B cell (primary cell): ENCODE results near the gene CCDC171.

Source experiments
- EZH2 ChIP-seq: IDR thresholded peaks from 2 replicates; pipeline ENCODE4 v1.6.1; 2012; ENCODE audit warnings: borderline replicate concordance, low read depth, mild to moderate bottlenecking, moderate library complexity, low read length; ENCODE audit not compliant: insufficient read depth, poor library complexity, severe bottlenecking
- TF ChIP-seq, protein P1 (sequence below): fragments of 200-600 bp; IDR thresholded peaks from one replicate; pipeline ENCODE4 v1.8.0; 2022; ENCODE audit warnings: antibody characterized with exemption, mild to moderate bottlenecking

- TF ChIP-seq, protein P1, sequence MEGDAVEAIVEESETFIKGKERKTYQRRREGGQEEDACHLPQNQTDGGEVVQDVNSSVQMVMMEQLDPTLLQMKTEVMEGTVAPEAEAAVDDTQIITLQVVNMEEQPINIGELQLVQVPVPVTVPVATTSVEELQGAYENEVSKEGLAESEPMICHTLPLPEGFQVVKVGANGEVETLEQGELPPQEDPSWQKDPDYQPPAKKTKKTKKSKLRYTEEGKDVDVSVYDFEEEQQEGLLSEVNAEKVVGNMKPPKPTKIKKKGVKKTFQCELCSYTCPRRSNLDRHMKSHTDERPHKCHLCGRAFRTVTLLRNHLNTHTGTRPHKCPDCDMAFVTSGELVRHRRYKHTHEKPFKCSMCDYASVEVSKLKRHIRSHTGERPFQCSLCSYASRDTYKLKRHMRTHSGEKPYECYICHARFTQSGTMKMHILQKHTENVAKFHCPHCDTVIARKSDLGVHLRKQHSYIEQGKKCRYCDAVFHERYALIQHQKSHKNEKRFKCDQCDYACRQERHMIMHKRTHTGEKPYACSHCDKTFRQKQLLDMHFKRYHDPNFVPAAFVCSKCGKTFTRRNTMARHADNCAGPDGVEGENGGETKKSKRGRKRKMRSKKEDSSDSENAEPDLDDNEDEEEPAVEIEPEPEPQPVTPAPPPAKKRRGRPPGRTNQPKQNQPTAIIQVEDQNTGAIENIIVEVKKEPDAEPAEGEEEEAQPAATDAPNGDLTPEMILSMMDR: no peak
- TF ChIP-seq EZH2: no peak
Observed at GRCh38 chr9:15927161-15927560, 374.3 kb downstream of the CCDC171 start.
